CD4-positive, CD25-positive, alpha-beta regulatory T cell (primary cell): Measurements from ENCODE around the gene ZRANB1. TPM values are rescaled to one million over a fixed set of nuclear protein-coding genes. Genes with fewer than 3 reads are reported as not detected.

Experiments used
- ATAC-seq, 2 donors: fragments of 150-1000 bp; cut with Tn5 transposase; one replicate each; pipeline ENCODE4 v1.10.0; 2021; ENCODE audit warnings: low read depth in 2 of 2, moderate number of reproducible peaks in 2 of 2, moderate library complexity in 1 of 2
- DNase-seq, 3 donors: peaks; one replicate each; pipeline versions ENCODE4 v3.0.0 to v3.0.0-alpha.2; 2012 to 2022; ENCODE audit warnings: mixed read lengths in 1 of 3
- H3K27ac ChIP-seq: one replicate; pipeline ENCODE4 v1.7.0; 2013; ENCODE audit warnings: mild to moderate bottlenecking, low read length; ENCODE audit not compliant: insufficient read depth, poor library complexity, severe bottlenecking
- H3K27me3 ChIP-seq: one replicate; pipeline ENCODE4 v1.7.0; 2013; ENCODE audit warnings: low read length; ENCODE audit not compliant: control insufficient read depth, insufficient read depth
- H3K36me3 ChIP-seq: one replicate; pipeline ENCODE4 v1.7.0; 2013; ENCODE audit warnings: mild to moderate bottlenecking, low read length, moderate library complexity; ENCODE audit not compliant: control insufficient read depth, insufficient read depth
- H3K4me1 ChIP-seq: 2 replicates; pipeline ENCODE4 v1.7.0; 2013; ENCODE audit warnings: mild to moderate bottlenecking, low read length; ENCODE audit not compliant: insufficient read depth, control insufficient read depth, poor library complexity, severe bottlenecking
- H3K4me3 ChIP-seq: one replicate; pipeline ENCODE4 v1.7.0; 2013; ENCODE audit warnings: low read depth, mild to moderate bottlenecking, low read length, moderate library complexity
- H3K9me3 ChIP-seq, 2 experiments: 1 replicate in 1 of 2; 2 replicates in 1 of 2; pipeline ENCODE4 v1.7.0; 2013; ENCODE audit warnings: low read length in 2 of 2, mild to moderate bottlenecking in 1 of 2, moderate library complexity in 1 of 2; ENCODE audit not compliant: control insufficient read depth in 2 of 2
- H3K27ac Mint-ChIP-seq, 3 donors: one replicate each; pipeline ENCODE4 v1.8.0; 2020 to 2022; ENCODE audit warnings: mild to moderate bottlenecking in 3 of 3, mixed read lengths in 3 of 3, moderate library complexity in 2 of 3
- H3K27me3 Mint-ChIP-seq: one replicate; pipeline ENCODE4 v1.8.0; 2022; ENCODE audit warnings: mild to moderate bottlenecking, mixed read lengths
- H3K36me3 Mint-ChIP-seq: one replicate; pipeline ENCODE4 v1.8.0; 2020; ENCODE audit warnings: mixed read lengths
- H3K4me1 Mint-ChIP-seq, 4 donors: one replicate each; pipeline ENCODE4 v1.8.0; 2020 to 2022; ENCODE audit warnings: mixed read lengths in 4 of 4, mild to moderate bottlenecking in 1 of 4
- H3K4me3 Mint-ChIP-seq, 4 donors: one replicate each; pipeline ENCODE4 v1.8.0; 2020 to 2022; ENCODE audit warnings: mild to moderate bottlenecking in 4 of 4, mixed read lengths in 4 of 4, moderate library complexity in 3 of 4
- H3K9me3 Mint-ChIP-seq, 7 donors: one replicate each; pipeline ENCODE4 v1.8.0; 2020 to 2022; ENCODE audit warnings: mixed read lengths in 7 of 7, mild to moderate bottlenecking in 3 of 7, moderate library complexity in 2 of 7
- polyA plus RNA-seq, 4 donors: library from polyadenylated mRNA; unstranded; fragments of 300-500 nt; fragmentation: Illumina TruSeq; gene quantifications; one replicate each; pipeline ENCODE4 v1.2.3, GENCODE V29; 2021
- total RNA-seq: library from RNA; stranded (reverse); gene quantifications from one replicate; pipeline ENCODE4 v1.2.3, GENCODE V29; 2022

ZRANB1 gene
- total and polyA plus RNA-seq, 5 donors from 2014 or later: 6.6 to 27.8 (median 6.9) TPM

DNA sequence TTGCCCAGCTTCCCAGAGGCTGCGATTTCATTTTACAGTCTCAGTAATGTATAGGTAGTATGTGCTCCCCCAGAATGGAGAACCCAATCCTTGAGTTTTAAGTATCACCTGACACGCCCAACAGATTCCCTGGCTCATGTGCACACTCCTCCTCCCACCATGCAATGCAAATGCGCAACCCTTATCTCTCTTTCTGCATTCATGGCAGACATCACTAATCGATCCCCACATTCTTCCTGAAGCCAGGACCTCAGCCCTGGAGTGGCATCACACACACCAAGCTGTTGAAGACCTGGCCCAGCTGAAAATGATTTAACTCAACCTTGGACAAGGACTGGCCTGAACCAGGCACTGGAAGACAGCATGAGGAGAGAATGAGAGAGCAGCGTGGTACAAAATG, 68.4 kb downstream of the ZRANB1 start:
- ATAC-seq (no peak), DNase-seq (no peak)
- no peak overlapping the region for H3K4me3 Mint-ChIP-seq
- Histone ChIP-seq H3K4me3 (no peak overlapping the region), H3K36me3 (no peaks in the 10 kb centered on the region), H3K27ac (no peak overlapping the region), H3K4me1 (peaks cover 2% of the 10 kb centered on the region), H3K27me3 (no peaks in the 10 kb centered on the region), H3K9me3 (no peaks in the 10 kb centered on the region)
- H3K36me3 Mint-ChIP-seq: no peaks in the 10 kb centered on the region
- H3K27ac Mint-ChIP-seq: no peak overlapping the region
- peaks cover 0 to 1% (median 0%) of the 10 kb centered on the region in 7 donors for H3K9me3 Mint-ChIP-seq
- H3K27me3 Mint-ChIP-seq: no peaks in the 10 kb centered on the region
- H3K4me1 Mint-ChIP-seq: no peaks in the 10 kb centered on the region

DNA sequence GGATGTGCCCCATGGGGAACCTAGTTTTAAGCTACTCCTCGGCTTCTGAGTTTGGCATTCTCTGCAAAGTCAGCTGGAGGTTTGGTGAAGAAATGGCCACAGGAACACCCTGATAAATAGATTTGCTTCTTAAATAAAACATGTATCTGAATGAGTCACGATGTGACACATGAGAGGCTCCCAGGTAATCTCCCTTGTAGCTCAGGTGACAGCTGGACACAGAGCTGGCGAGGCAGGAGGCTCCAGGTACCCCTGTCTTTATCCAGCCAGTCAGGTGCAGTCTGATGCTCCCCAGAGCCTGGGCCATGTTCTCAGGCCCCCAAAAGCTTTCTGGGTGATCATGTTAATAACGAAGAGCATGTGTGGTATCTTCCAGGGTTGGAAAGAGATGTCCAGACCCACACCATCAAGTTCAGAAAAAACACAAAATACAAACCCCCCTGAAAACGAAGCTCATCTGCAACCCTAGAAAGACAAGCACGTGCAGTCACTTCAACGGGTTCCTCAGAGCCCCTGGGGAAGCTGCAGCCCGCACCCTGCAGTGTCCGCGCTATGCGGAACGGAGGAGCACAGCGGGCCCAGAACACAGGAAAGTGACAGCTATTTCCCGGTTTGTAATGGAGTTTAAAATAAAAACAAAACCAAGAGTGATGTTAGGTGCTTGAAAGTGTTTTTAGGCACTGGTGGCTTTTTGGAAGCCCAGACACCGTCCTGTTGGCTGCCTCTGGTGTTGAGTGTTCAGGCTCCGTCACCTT, 69.4 kb downstream of the ZRANB1 start:
- no peaks in the 10 kb centered on the region for H3K36me3 ChIP-seq
- H3K27me3 ChIP-seq: no peaks in the 10 kb centered on the region
- no peaks in the 10 kb centered on the region for H3K9me3 ChIP-seq
- no peak overlapping the region for H3K4me3 ChIP-seq
- Mint-ChIP-seq H3K9me3 (peaks cover 0 to 1% (median 0%) of the 10 kb centered on the region in 7 donors), H3K4me3 (no peak overlapping the region), H3K27ac (no peak overlapping the region), H3K27me3 (no peaks in the 10 kb centered on the region), H3K36me3 (no peaks in the 10 kb centered on the region), H3K4me1 (no peaks in the 10 kb centered on the region)
- no peak for ATAC-seq
- H3K27ac ChIP-seq: no peak overlapping the region
- no peak for DNase-seq
- peaks cover 2% of the 10 kb centered on the region for H3K4me1 ChIP-seq

DNA sequence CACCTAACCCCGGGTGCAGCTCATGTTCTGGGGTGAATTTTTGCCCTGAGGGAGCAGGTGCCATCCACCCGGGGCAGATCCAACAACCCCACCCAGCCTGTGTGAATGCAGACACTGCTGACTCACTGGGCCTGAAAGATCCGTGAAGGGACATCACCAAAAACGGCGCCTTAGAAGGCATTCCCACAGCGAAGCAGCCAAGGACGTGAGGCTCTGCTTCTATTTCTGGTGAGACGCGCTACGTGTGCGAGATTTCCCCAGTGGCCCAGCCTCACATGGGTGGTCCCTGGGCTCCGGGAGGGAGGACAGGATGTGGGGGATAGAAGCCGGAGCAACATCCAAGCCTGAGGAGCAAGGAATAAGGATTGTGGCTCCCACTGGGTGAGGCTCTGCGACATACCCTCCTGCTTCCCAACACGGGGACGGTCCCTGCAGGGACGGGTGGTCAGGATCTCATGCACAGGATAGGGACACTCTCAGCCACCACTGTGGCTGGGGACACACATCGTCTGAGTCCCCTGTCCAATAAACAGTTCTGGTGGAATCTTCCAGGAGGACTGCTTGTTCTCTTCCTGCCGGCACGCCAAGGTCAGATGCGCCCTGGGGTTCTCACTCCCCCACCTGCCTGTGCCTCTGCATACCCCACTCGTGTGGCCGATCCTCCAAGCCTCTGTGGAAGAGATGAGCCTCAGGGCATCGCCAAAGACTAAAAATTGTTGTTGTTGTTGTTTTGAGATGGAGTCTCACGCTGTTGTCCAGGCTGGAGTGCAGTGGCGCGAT, 70.2 kb downstream of the ZRANB1 start:
- Histone ChIP-seq H3K27me3 (no peaks in the 10 kb centered on the region), H3K36me3 (no peaks in the 10 kb centered on the region), H3K4me3 (no peak overlapping the region), H3K27ac (no peak overlapping the region), H3K4me1 (peaks cover 2% of the 10 kb centered on the region), H3K9me3 (no peaks in the 10 kb centered on the region)
- no peak for ATAC-seq
- no peak overlapping the region for H3K27ac Mint-ChIP-seq
- peaks cover 0 to 1% (median 0%) of the 10 kb centered on the region in 7 donors for H3K9me3 Mint-ChIP-seq
- H3K4me3 Mint-ChIP-seq: no peak overlapping the region
- H3K4me1 Mint-ChIP-seq: no peaks in the 10 kb centered on the region
- peaks cover under 1% of the 10 kb centered on the region for H3K27me3 Mint-ChIP-seq
- DNase-seq: no peak
- H3K36me3 Mint-ChIP-seq: no peaks in the 10 kb centered on the region

DNA sequence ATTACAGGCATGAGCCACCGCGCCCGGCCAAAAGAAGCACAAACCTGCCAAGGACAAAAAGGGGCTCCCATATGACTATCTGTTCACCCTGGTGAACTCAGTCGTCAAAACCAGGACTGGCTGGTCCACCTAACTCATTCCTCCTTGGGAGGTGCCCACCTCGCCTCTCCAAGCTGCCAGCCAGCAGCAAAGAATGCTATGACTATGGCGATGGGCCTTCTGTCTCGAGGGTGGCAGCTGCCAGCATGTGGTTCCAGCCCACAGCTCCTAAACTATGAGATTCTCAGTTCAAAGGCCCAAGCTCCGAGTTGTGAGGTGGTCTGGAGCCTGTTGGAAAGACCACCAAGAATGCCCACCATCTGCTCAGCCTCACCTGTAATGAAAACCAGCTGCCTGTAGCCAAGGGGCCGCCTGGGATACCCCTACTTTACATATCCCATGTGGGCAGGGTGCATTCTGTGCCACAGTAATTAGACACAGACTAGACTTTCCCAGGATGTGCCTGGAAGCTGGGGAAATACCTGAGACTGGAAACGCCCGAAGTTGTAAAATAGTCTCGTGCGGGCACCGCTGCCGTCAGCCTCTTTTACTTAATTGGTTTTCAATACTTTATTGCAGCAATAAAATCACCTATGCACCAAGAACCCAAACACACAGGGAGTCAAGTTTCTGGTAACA, 71.1 kb downstream of the ZRANB1 start:
- ATAC-seq (no peak), DNase-seq (no peak)
- no peaks in the 10 kb centered on the region for H3K36me3 ChIP-seq
- H3K9me3 Mint-ChIP-seq: peaks cover 0 to 1% (median 0%) of the 10 kb centered on the region in 7 donors
- H3K4me1 ChIP-seq: peaks cover 2% of the 10 kb centered on the region
- no peaks in the 10 kb centered on the region for H3K36me3 Mint-ChIP-seq
- H3K27me3 ChIP-seq: no peaks in the 10 kb centered on the region
- H3K27ac Mint-ChIP-seq: no peak overlapping the region
- H3K4me3 ChIP-seq: no peak overlapping the region
- H3K9me3 ChIP-seq: no peaks in the 10 kb centered on the region
- H3K4me1 Mint-ChIP-seq: no peaks in the 10 kb centered on the region
- no peak overlapping the region for H3K4me3 Mint-ChIP-seq
- H3K27ac ChIP-seq: no peak overlapping the region
- H3K27me3 Mint-ChIP-seq: peaks cover 5% of the 10 kb centered on the region

DNA sequence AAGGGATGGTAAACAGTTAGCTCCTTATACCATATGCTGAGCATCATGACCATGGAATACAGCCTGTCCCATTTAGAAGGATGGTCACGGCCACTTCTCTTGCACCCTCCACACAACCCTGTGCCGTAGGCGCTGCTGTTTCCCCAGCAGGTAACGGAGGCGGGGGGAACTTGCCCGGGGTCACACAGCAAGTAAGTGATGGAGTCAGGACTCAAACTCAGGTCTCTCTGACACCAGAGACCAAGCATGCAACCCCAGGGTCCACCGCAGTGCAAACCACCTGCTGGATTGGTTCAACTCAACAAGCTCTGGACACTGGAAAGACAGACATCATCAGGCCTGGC, 71.6 kb downstream of the ZRANB1 start:
- Histone ChIP-seq H3K27me3 (no peaks in the 10 kb centered on the region), H3K4me3 (no peak overlapping the region), H3K4me1 (peaks cover 2% of the 10 kb centered on the region), H3K27ac (no peak overlapping the region), H3K36me3 (no peaks in the 10 kb centered on the region), H3K9me3 (no peaks in the 10 kb centered on the region)
- Mint-ChIP-seq H3K36me3 (no peaks in the 10 kb centered on the region), H3K27ac (no peak overlapping the region), H3K4me1 (no peaks in the 10 kb centered on the region), H3K9me3 (peaks cover 0 to 1% (median 0%) of the 10 kb centered on the region in 7 donors), H3K27me3 (peaks cover 5% of the 10 kb centered on the region), H3K4me3 (no peak overlapping the region)
- DNase-seq (no peak), ATAC-seq (no peak)

DNA sequence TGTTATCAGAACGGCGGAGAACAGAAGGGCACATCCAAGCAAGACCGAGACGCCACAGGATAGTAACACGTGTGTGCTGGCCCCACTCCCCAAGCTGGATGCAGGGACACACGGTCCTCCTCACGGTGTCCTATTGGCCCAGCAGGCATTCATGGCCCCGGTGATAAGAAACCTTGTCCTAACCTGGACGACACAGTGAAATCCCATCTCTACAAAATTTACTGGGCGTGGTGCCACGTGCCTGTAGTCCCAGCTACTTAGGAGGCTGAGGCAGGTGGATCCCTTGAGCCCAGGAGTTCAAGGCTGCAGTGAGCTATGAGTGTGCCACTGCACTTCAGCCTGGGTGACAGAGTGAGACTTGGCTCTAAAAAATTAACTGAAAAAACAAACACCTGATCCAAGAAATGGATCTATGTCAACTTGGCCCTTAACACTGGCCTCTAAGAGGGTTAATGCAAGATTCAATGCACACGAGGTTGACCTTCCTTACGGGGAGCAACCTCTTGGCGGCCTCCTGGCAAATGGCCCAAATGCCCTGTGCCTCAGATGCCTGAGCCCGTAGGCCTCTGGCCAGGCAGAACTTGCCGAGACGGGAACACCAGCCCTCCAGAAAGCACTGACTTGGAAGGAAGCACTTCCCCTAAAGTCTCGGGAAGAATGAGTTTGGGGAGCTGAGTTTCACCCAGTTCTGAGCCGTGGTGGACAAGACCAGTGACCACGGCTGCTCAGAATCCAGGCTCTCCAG, 72.3 kb downstream of the ZRANB1 start:
- Histone ChIP-seq H3K27ac (no peak overlapping the region), H3K4me3 (no peak overlapping the region), H3K9me3 (no peaks in the 10 kb centered on the region), H3K4me1 (peaks cover 2% of the 10 kb centered on the region), H3K27me3 (no peaks in the 10 kb centered on the region), H3K36me3 (no peaks in the 10 kb centered on the region)
- Mint-ChIP-seq H3K36me3 (no peaks in the 10 kb centered on the region), H3K27ac (no peak overlapping the region), H3K27me3 (peaks cover 5% of the 10 kb centered on the region), H3K4me1 (no peaks in the 10 kb centered on the region), H3K9me3 (peaks cover 0 to 1% (median 0%) of the 10 kb centered on the region in 7 donors), H3K4me3 (no peak overlapping the region)
- no peak for DNase-seq
- ATAC-seq: no peak

DNA sequence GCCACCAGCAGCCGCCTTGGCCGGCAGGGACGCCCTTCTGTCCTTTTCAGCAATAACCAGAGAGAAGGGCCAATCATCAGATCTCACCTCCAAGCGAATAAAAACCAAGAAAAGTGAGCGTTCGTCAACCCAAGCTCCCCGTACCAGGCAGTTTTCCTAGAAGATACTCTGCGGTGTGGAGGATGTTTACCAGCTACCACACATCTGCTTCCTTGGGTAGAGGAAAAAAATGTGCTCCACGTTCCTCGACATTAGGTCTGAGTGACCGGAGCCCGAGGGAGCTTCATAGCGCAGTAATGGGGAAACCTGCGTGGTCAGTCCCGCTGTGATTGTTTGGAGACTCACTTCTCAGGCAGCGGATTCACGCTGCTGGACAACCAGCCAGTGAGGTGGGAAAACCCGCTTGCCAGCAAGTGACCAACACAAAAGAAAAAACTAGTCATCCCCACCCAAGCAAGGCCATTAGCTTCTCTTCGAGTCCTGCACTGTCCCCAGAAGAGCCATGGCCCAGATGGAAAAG, 73.0 kb downstream of the ZRANB1 start:
- Histone ChIP-seq H3K4me1 (peaks cover 2% of the 10 kb centered on the region), H3K27ac (no peak overlapping the region), H3K4me3 (no peak overlapping the region), H3K9me3 (no peaks in the 10 kb centered on the region), H3K36me3 (no peaks in the 10 kb centered on the region), H3K27me3 (no peaks in the 10 kb centered on the region)
- Mint-ChIP-seq H3K9me3 (peaks cover 0 to 4% (median 0%) of the 10 kb centered on the region in 7 donors), H3K27me3 (peaks cover 5% of the 10 kb centered on the region), H3K36me3 (no peaks in the 10 kb centered on the region), H3K27ac (no peak overlapping the region), H3K4me3 (no peak overlapping the region), H3K4me1 (no peaks in the 10 kb centered on the region)
- DNase-seq (no peak), ATAC-seq (no peak)
